Peyer's patch (tissue), 4 donors: Measurements from ENCODE around the gene SEMA3B.

Source experiments
- CTCF ChIP-seq, 6 experiments: fragments of 450-650 bp in 4 of 6; fragments of 200-600 bp in 2 of 6; sonication (generic) in 1 of 6; IDR thresholded peaks; one replicate each; pipeline ENCODE4 v1.5.1; 2017 to 2019; ENCODE audit warnings: antibody characterized with exemption in 6 of 6, mild to moderate bottlenecking in 3 of 6, moderate library complexity in 1 of 6
- POLR2A ChIP-seq, 2 donors: fragments of 450-650 bp; IDR thresholded peaks; one replicate each; pipeline ENCODE4 v1.5.1; 2017; ENCODE audit warnings: antibody characterized with exemption in 2 of 2, mild to moderate bottlenecking in 2 of 2, moderate library complexity in 2 of 2

- TF ChIP-seq CTCF (IDR thresholded peaks at IDR 0.05) (no peak), POLR2A (IDR thresholded peaks at IDR 0.05) (no peak)
Measured at GRCh38 chr3:50286322-50287227, 17.6 kb downstream of the SEMA3B start.
